IMR-90 (cell line): Measurements from ENCODE around the gene ANKRD44. TPM values are rescaled to one million over a fixed set of nuclear protein-coding genes. Genes with fewer than 3 reads are reported as not detected.

ENCODE experiments used
- ATAC-seq: fragments of 200-7000 bp; cut with Tn5 transposase; 2 replicates; pipeline ENCODE4 v1.9.1; 2020; ENCODE audit warnings: low read depth, mild to moderate bottlenecking, moderate library complexity
- BruUV-seq: library from RNA; stranded (reverse); fragments of 400-500 nt; replicated peaks from 2 replicates; lab custom pipeline; 2021; lab: Mats Ljungman, UMichigan
- CTCF ChIA-PET: fragments of 300-600 bp; formaldehyde crosslinking; extraction: SDS; loops from one replicate; lab custom pipeline; 2021; ENCODE audit warnings: antibody characterized with exemption; lab: Yijun Ruan, JAX
- POLR2A ChIA-PET: fragments of 300-600 bp; sonication (Branson Sonifier 250); formaldehyde crosslinking; loops from one replicate; lab custom pipeline; 2022; ENCODE audit warnings: antibody characterized with exemption; ENCODE audit not compliant: unreplicated experiment; lab: Charles Lee
- DNase-seq: peaks from one replicate; pipeline ENCODE4 v3.0.0; 2013
- H2AFZ ChIP-seq: replicated peaks from 2 replicates; pipeline ENCODE3; 2013; ENCODE audit warnings: low read length, mild to moderate bottlenecking; ENCODE audit not compliant: poor library complexity
- H2AK5ac ChIP-seq: 2 replicates; pipeline ENCODE4 v1.6.1; 2013; ENCODE audit warnings: low read depth, low read length, inconsistent platforms
- H2AK9ac ChIP-seq: replicated peaks from 2 replicates; pipeline ENCODE3; 2013; ENCODE audit warnings: mild to moderate bottlenecking, low read depth, low read length, moderate library complexity; ENCODE audit not compliant: poor library complexity
- H2BK120ac ChIP-seq: 2 replicates; pipeline ENCODE4 v1.6.1; 2013; ENCODE audit warnings: low read depth, low read length, inconsistent platforms
- H2BK15ac ChIP-seq: 3 replicates; pipeline ENCODE4 v1.6.1; 2013; ENCODE audit warnings: low read depth, low read length, inconsistent platforms
- H2BK20ac ChIP-seq: 2 replicates; pipeline ENCODE4 v1.6.1; 2013; ENCODE audit warnings: low read depth, mild to moderate bottlenecking, inconsistent platforms, low read length, moderate library complexity
- H2BK5ac ChIP-seq: 2 replicates; pipeline ENCODE4 v1.6.1; 2013; ENCODE audit warnings: mild to moderate bottlenecking, low read depth, low read length, inconsistent platforms; ENCODE audit not compliant: poor library complexity, severe bottlenecking
- H3K14ac ChIP-seq: replicated peaks from 2 replicates; pipeline ENCODE4 v1.6.1; 2013; ENCODE audit warnings: low read depth, low read length, inconsistent platforms
- H3K18ac ChIP-seq: 2 replicates; pipeline ENCODE4 v1.6.1; 2013; ENCODE audit warnings: low read depth, low read length, control low read depth
- H3K23ac ChIP-seq: 2 replicates; pipeline ENCODE4 v1.6.1; 2013; ENCODE audit warnings: low read depth, low read length, inconsistent platforms
- H3K27ac ChIP-seq: 2 replicates; pipeline ENCODE4 v1.5.1; 2013; ENCODE audit warnings: mild to moderate bottlenecking, control low read depth, low read length; ENCODE audit not compliant: insufficient read depth
- H3K27me3 ChIP-seq: 2 replicates; pipeline ENCODE4 v1.6.1; 2013; ENCODE audit warnings: low read length; ENCODE audit not compliant: control insufficient read depth, insufficient read depth
- H3K36me3 ChIP-seq: 2 replicates; pipeline ENCODE4 v1.6.1; 2013; ENCODE audit warnings: low read length, mixed read lengths; ENCODE audit not compliant: control insufficient read depth, insufficient read depth
- H3K4ac ChIP-seq: 2 replicates; pipeline ENCODE4 v1.6.1; 2013; ENCODE audit warnings: low read depth, low read length, inconsistent platforms
- H3K4me1 ChIP-seq: 2 replicates; pipeline ENCODE4 v1.6.1; 2013; ENCODE audit warnings: low read length, mixed read lengths; ENCODE audit not compliant: control insufficient read depth, insufficient read depth
- H3K4me2 ChIP-seq: 2 replicates; pipeline ENCODE4 v1.6.1; 2013; ENCODE audit warnings: low read depth, mild to moderate bottlenecking, control low read depth, low read length, moderate library complexity
- H3K4me3 ChIP-seq: 2 replicates; pipeline ENCODE4 v1.5.1; 2013; ENCODE audit warnings: low read depth, mild to moderate bottlenecking, control low read depth, low read length, moderate library complexity; ENCODE audit not compliant: insufficient read depth
- H3K56ac ChIP-seq: 2 replicates; pipeline ENCODE4 v1.6.1; 2013; ENCODE audit warnings: low read length, inconsistent platforms; ENCODE audit not compliant: insufficient read depth; ENCODE audit errors: extremely low read depth
- H3K79me1 ChIP-seq, 2 experiments: 2 replicates each; pipeline ENCODE4 v1.6.1; 2013; ENCODE audit warnings: low read length in 2 of 2, inconsistent platforms in 1 of 2, low read depth in 1 of 2
- H3K9ac ChIP-seq: 2 replicates; pipeline ENCODE4 v1.6.1; 2013; ENCODE audit warnings: low read depth, low read length, control low read depth
- H3K9me1 ChIP-seq: 2 replicates; pipeline ENCODE4 v1.6.1; 2013; ENCODE audit warnings: low read length, inconsistent platforms; ENCODE audit not compliant: insufficient read depth
- H3K9me3 ChIP-seq: 2 replicates; pipeline ENCODE4 v1.6.1; 2013; ENCODE audit warnings: low read length; ENCODE audit not compliant: control insufficient read depth, insufficient read depth
- H4K20me1 ChIP-seq: 2 replicates; pipeline ENCODE4 v1.6.1; 2013; ENCODE audit warnings: low read length, inconsistent platforms; ENCODE audit not compliant: insufficient read depth
- H4K5ac ChIP-seq: 2 replicates; pipeline ENCODE4 v1.6.1; 2013; ENCODE audit warnings: mild to moderate bottlenecking, low read depth, low read length, control low read depth
- H4K8ac ChIP-seq, 2 experiments: 2 replicates each; pipeline ENCODE4 v1.6.1; 2013; ENCODE audit warnings: low read depth in 2 of 2, low read length in 2 of 2, control low read depth in 1 of 2, inconsistent platforms in 1 of 2
- H4K91ac ChIP-seq: 2 replicates; pipeline ENCODE4 v1.6.1; 2013; ENCODE audit warnings: low read depth, low read length, inconsistent platforms; ENCODE audit not compliant: insufficient read depth
- BHLHE40 ChIP-seq: fragments of 150-350 bp; IDR thresholded peaks from 2 replicates; pipeline ENCODE4 v1.6.1; 2016; ENCODE audit warnings: mild to moderate bottlenecking, low read depth, low read length
- CEBPB ChIP-seq: IDR thresholded peaks from 2 replicates; pipeline ENCODE4 v1.6.1; 2012; ENCODE audit warnings: low read depth, low read length, improper control_type of control experiment
- CHD1 ChIP-seq: IDR thresholded peaks from 2 replicates; pipeline ENCODE4 v1.6.1; 2012; ENCODE audit warnings: low read depth, low read length, improper control_type of control experiment
- FOS ChIP-seq: fragments of 150-350 bp; IDR thresholded peaks from 2 replicates; pipeline ENCODE4 v1.6.1; 2016; ENCODE audit warnings: low read depth, low read length
- MAFK ChIP-seq: IDR thresholded peaks from 2 replicates; pipeline ENCODE4 v1.6.1; 2012; ENCODE audit warnings: low read depth, low read length, improper control_type of control experiment
- MAZ ChIP-seq: IDR thresholded peaks from 2 replicates; pipeline ENCODE4 v1.6.1; 2012; ENCODE audit warnings: low read depth, mild to moderate bottlenecking, low read length, improper control_type of control experiment, moderate library complexity, borderline replicate concordance
- MXI1 ChIP-seq: IDR thresholded peaks from 2 replicates; pipeline ENCODE4 v1.6.1; 2012; ENCODE audit warnings: low read depth, mild to moderate bottlenecking, low read length, moderate library complexity, borderline replicate concordance
- NFE2L2 ChIP-seq: fragments of 150-350 bp; IDR thresholded peaks from 2 replicates; pipeline ENCODE4 v1.6.1; 2016; ENCODE audit warnings: low read depth, mild to moderate bottlenecking, low read length
- POLR2A ChIP-seq: IDR thresholded peaks from 2 replicates; pipeline ENCODE4 v1.6.1; 2012; ENCODE audit warnings: mild to moderate bottlenecking, low read depth, low read length
- RAD21 ChIP-seq: IDR thresholded peaks from 2 replicates; pipeline ENCODE4 v1.6.1; 2012; ENCODE audit warnings: low read length, improper control_type of control experiment
- RCOR1 ChIP-seq: IDR thresholded peaks from 2 replicates; pipeline ENCODE4 v1.6.1; 2012; ENCODE audit warnings: mild to moderate bottlenecking, low read length, improper control_type of control experiment; ENCODE audit not compliant: insufficient replicate concordance
- RFX5 ChIP-seq: IDR thresholded peaks from 2 replicates; pipeline ENCODE4 v1.8.0; 2012; ENCODE audit warnings: low read depth, mild to moderate bottlenecking, low read length, moderate library complexity
- SMC3 ChIP-seq: fragments of 150-350 bp; IDR thresholded peaks from 2 replicates; pipeline ENCODE4 v1.6.1; 2016; ENCODE audit warnings: low read depth, mild to moderate bottlenecking, antibody characterized with exemption, low read length, moderate library complexity
- WGBS, 2 experiments: methylation state at CpG; one replicate each; pipeline versions ENCODE4 v1.1.5 to v1.1.7; 2013; ENCODE audit warnings: missing lambda C conversion rate in 2 of 2; ENCODE audit not compliant: insufficient read length in 1 of 2; ENCODE audit errors: extremely low coverage in 2 of 2; 5-methylcytosine and 5-hydroxymethylcytosine counted together
- dilution Hi-C: fragments of 300-500 bp; cut with HindIII; formaldehyde crosslinking; loops from one replicate; pipeline ENCODE4 v1.14.3; 2018; ENCODE audit warnings: low sequenced_read_pairs; ENCODE audit not compliant: unreplicated experiment
- in situ Hi-C: fragments of 300-500 bp; cut with MboI; formaldehyde crosslinking; loops from 3 replicates; pipeline ENCODE4 v1.14.3; 2019; ENCODE audit warnings: low sequenced_read_pairs, inconsistent platforms, mixed read lengths
- intact Hi-C: fragments of 100-400 bp; cut with micrococcal nuclease; formaldehyde crosslinking; loops from 2 replicates; pipeline ENCODE4 v1.10.0; 2022
- polyA plus RNA-seq, 3 experiments: library from polyadenylated mRNA; depleted of rRNA; stranded (reverse); fragments of >200 nt; gene quantifications; 2 replicates each; pipeline ENCODE4 v1.2.3, GENCODE V29; 2012; ENCODE audit warnings: low replicate concordance in 1 of 3
- total RNA-seq: library from RNA; depleted of rRNA; stranded (reverse); fragments of >200 nt; gene quantifications from 2 replicates; pipeline ENCODE4 v1.2.3, GENCODE V29; 2012
- TF ChIP-seq, protein P1 (sequence below): fragments of 150-350 bp; IDR thresholded peaks from 2 replicates; pipeline ENCODE4 v1.6.1; 2017; ENCODE audit warnings: mild to moderate bottlenecking, antibody characterized with exemption, low read length, low read depth
- TF ChIP-seq, protein P2 (sequence below): fragments of 150-350 bp; IDR thresholded peaks from 2 replicates; pipeline ENCODE4 v1.6.1; 2016; ENCODE audit warnings: low read depth, mild to moderate bottlenecking, low read length, moderate library complexity, borderline replicate concordance
- TF ChIP-seq, protein P3 (sequence below): conservative IDR thresholded peaks from 2 replicates; pipeline ENCODE4 v1.5.1; 2012; ENCODE audit warnings: mild to moderate bottlenecking, low read depth, low read length, improper control_type of control experiment

Gene ANKRD44
- total and polyA plus RNA-seq, 2 of the 4 experiments (the other 2 are of a cell fraction) = 5.2 to 15.6 TPM

DNA sequence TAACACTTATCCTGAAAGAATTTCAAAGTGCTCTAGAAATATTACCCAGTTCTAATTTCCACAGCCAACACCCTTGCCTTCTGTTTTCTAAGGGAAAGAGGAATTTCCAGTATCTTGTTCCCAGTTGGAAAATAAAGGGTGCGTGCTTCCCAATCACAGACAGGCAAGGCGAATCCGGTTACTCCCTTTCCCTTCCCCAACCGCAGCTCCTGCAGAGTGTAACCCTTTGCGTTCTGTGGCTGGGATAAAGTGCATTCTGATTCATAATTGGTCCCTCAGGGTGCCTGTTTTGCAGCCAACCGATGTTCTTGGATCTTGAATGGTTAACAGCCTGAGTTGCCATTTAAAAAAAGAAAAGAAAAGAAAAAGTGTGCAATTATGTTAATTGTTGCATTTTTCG, 343.5 kb downstream of the ANKRD44 start:
- Histone ChIP-seq H3K4me2 (peak overlapping the region; percentile 52), H2AK5ac (no peak overlapping the region), H2BK120ac (0 out of 2 replicates have a peak overlapping the region, but pooled peaks have one; percentile 8), H3K4me3 (peak overlapping the region; percentile 14; the same call in 1 of the 2 replicates), H3K9me1 (peaks cover 2% of the 10 kb centered on the region; the same call in 1 of the 2 replicates), H3K18ac (no peak overlapping the region), H3K4ac (peak overlapping the region; percentile 29; the same call in 1 of the 2 replicates), H2AFZ (peak overlapping the region; percentile 75), H4K5ac (no peak overlapping the region), H2AK9ac (no peak overlapping the region), H4K20me1 (no peaks in the 10 kb centered on the region), H3K27ac (no peak overlapping the region), H3K23ac (peak overlapping the region; percentile 81; the same call in 1 of the 2 replicates), H2BK20ac (no peak overlapping the region), H3K9ac (no peak overlapping the region), H3K36me3 (no peaks in the 10 kb centered on the region), H2BK5ac (no peak overlapping the region), H4K8ac (peak overlapping the region in 1 of 2 experiments; percentile 87; a peak in 2 of 4 replicates), H3K27me3 (no peaks in the 10 kb centered on the region), H3K79me1 (no peaks in the 10 kb centered on the region), H3K14ac (no peak overlapping the region), H3K9me3 (no peaks in the 10 kb centered on the region), H4K91ac (no peak overlapping the region), H2BK15ac (no peak overlapping the region), H3K56ac (no peak overlapping the region), H3K4me1 (no peaks in the 10 kb centered on the region)
- ATAC-seq (peak; percentile 92), DNase-seq (peak; percentile 53)
- no peak for TF ChIP-seq POLR2A
- TF ChIP-seq MAFK = no peak
- TF ChIP-seq RFX5 = no peak
- TF ChIP-seq, protein P1, sequence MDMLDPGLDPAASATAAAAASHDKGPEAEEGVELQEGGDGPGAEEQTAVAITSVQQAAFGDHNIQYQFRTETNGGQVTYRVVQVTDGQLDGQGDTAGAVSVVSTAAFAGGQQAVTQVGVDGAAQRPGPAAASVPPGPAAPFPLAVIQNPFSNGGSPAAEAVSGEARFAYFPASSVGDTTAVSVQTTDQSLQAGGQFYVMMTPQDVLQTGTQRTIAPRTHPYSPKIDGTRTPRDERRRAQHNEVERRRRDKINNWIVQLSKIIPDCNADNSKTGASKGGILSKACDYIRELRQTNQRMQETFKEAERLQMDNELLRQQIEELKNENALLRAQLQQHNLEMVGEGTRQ = no peak
- TF ChIP-seq MAZ = no peak
- TF ChIP-seq, protein P2, sequence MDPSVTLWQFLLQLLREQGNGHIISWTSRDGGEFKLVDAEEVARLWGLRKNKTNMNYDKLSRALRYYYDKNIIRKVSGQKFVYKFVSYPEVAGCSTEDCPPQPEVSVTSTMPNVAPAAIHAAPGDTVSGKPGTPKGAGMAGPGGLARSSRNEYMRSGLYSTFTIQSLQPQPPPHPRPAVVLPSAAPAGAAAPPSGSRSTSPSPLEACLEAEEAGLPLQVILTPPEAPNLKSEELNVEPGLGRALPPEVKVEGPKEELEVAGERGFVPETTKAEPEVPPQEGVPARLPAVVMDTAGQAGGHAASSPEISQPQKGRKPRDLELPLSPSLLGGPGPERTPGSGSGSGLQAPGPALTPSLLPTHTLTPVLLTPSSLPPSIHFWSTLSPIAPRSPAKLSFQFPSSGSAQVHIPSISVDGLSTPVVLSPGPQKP = no peak
- TF ChIP-seq CHD1 = no peak
- no peak for TF ChIP-seq MXI1
- TF ChIP-seq SMC3 = no peak
- no peak for TF ChIP-seq CEBPB
- no peak for TF ChIP-seq RCOR1
- no peak for TF ChIP-seq NFE2L2
- TF ChIP-seq RAD21 = no peak
- TF ChIP-seq BHLHE40 = no peak
- TF ChIP-seq, protein P3, sequence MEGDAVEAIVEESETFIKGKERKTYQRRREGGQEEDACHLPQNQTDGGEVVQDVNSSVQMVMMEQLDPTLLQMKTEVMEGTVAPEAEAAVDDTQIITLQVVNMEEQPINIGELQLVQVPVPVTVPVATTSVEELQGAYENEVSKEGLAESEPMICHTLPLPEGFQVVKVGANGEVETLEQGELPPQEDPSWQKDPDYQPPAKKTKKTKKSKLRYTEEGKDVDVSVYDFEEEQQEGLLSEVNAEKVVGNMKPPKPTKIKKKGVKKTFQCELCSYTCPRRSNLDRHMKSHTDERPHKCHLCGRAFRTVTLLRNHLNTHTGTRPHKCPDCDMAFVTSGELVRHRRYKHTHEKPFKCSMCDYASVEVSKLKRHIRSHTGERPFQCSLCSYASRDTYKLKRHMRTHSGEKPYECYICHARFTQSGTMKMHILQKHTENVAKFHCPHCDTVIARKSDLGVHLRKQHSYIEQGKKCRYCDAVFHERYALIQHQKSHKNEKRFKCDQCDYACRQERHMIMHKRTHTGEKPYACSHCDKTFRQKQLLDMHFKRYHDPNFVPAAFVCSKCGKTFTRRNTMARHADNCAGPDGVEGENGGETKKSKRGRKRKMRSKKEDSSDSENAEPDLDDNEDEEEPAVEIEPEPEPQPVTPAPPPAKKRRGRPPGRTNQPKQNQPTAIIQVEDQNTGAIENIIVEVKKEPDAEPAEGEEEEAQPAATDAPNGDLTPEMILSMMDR = no peak
- no peak for TF ChIP-seq FOS
- intact Hi-C loops = no loop called here
- BruUV-seq = no TSS peak
- in situ Hi-C loops = no loop called here
- POLR2A ChIA-PET = no interaction called here
- CTCF ChIA-PET = no interaction called here
- dilution Hi-C loops = no loop called here
- WGBS, 2 experiments = 0% methylated on average over 1 of the region's 7 CpGs; no CpG with 5 or more reads in 1 of the 2 experiments
